Endothelial cell (in vitro differentiated cells): ENCODE measurements around the gene HAT1. TPM values are rescaled to one million over a fixed set of nuclear protein-coding genes. Genes with fewer than 3 reads are reported as not detected.
"Not testable (repeated sequence)": the region's sequence is repeated elsewhere in the genome, so short reads cannot be mapped to it uniquely, and the experiment has no call there.

Source experiments
- DNase-seq: peaks from one replicate; pipeline ENCODE4 v3.0.0; 2021; ENCODE audit warnings: low spot score
- H3K27ac Mint-ChIP-seq: one replicate; pipeline ENCODE4 v1.8.0; 2021; ENCODE audit warnings: mixed read lengths, inconsistent platforms; ENCODE audit not compliant: unreplicated experiment
- H3K27me3 Mint-ChIP-seq: one replicate; pipeline ENCODE4 v1.8.0; 2021; ENCODE audit warnings: mild to moderate bottlenecking, moderate library complexity, mixed read lengths, inconsistent platforms; ENCODE audit not compliant: unreplicated experiment
- H3K36me3 Mint-ChIP-seq: one replicate; pipeline ENCODE4 v1.8.0; 2021; ENCODE audit warnings: mild to moderate bottlenecking, low read depth, mixed read lengths, inconsistent platforms; ENCODE audit not compliant: unreplicated experiment
- H3K4me1 Mint-ChIP-seq: one replicate; pipeline ENCODE4 v1.8.0; 2021; ENCODE audit warnings: mild to moderate bottlenecking, mixed read lengths, inconsistent platforms; ENCODE audit not compliant: unreplicated experiment
- H3K4me3 Mint-ChIP-seq: one replicate; pipeline ENCODE4 v1.8.0; 2021; ENCODE audit warnings: mild to moderate bottlenecking, mixed read lengths, inconsistent platforms; ENCODE audit not compliant: unreplicated experiment
- H3K9me3 Mint-ChIP-seq: one replicate; pipeline ENCODE4 v1.8.0; 2021; ENCODE audit warnings: mixed read lengths, inconsistent platforms; ENCODE audit not compliant: unreplicated experiment
- total RNA-seq: library from RNA; stranded (reverse); fragmentation: NEBNext Ultra II Directional; extraction: Animal tissue kit (Norgen Biotek cat#: 25700); gene quantifications from one replicate; pipeline ENCODE4 v1.2.1, GENCODE V29; 2021; ENCODE audit not compliant: unreplicated experiment
- TF ChIP-seq, protein P1 (sequence below): fragments of 200-600 bp; sonication (generic); IDR thresholded peaks from one replicate; pipeline ENCODE4 v1.5.0; 2021; ENCODE audit warnings: antibody characterized with exemption; ENCODE audit not compliant: unreplicated experiment

HAT1 gene
- total RNA-seq, 1 donor from 2014 or later, result 22.8 TPM

DNA sequence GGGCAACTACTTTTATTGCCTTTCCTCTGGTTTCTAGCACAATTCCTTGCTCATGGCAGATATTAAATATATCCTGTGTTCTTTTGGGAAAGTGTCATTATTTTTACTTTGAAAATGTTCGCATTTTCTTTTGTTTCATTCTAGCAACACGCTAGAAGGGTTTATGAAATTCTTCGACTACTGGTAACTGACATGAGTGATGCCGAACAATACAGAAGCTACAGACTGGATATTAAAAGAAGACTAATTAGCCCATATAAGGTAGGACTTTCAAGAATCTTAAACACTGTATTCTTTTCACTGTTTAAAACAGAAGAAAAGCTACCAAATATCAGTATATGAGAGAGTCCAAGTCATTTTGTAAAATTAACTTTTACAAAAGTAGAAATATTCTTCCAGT, 56.8 kb downstream of the HAT1 start:
- no peaks in the 10 kb centered on the region for H3K27me3 Mint-ChIP-seq
- no peak overlapping the region for H3K27ac Mint-ChIP-seq
- H3K4me1 Mint-ChIP-seq, result peaks cover 5% of the 10 kb centered on the region
- peaks cover 4% of the 10 kb centered on the region for H3K36me3 Mint-ChIP-seq
- no peaks in the 10 kb centered on the region for H3K9me3 Mint-ChIP-seq
- TF ChIP-seq, protein P1, sequence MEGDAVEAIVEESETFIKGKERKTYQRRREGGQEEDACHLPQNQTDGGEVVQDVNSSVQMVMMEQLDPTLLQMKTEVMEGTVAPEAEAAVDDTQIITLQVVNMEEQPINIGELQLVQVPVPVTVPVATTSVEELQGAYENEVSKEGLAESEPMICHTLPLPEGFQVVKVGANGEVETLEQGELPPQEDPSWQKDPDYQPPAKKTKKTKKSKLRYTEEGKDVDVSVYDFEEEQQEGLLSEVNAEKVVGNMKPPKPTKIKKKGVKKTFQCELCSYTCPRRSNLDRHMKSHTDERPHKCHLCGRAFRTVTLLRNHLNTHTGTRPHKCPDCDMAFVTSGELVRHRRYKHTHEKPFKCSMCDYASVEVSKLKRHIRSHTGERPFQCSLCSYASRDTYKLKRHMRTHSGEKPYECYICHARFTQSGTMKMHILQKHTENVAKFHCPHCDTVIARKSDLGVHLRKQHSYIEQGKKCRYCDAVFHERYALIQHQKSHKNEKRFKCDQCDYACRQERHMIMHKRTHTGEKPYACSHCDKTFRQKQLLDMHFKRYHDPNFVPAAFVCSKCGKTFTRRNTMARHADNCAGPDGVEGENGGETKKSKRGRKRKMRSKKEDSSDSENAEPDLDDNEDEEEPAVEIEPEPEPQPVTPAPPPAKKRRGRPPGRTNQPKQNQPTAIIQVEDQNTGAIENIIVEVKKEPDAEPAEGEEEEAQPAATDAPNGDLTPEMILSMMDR, result no peak
- H3K4me3 Mint-ChIP-seq, result no peak overlapping the region
- DNase-seq, result no peak

- not testable (repeated sequence) for DNase-seq, H3K4me1 Mint-ChIP-seq, H3K27me3 Mint-ChIP-seq, H3K9me3 Mint-ChIP-seq, H3K36me3 Mint-ChIP-seq, H3K27ac Mint-ChIP-seq
- peak overlapping the region; percentile 59 for H3K4me3 Mint-ChIP-seq
Observed at GRCh38 chr2:171983924-171984323, 61.7 kb downstream of the HAT1 start.

- Mint-ChIP-seq H3K27ac (no peak overlapping the region), H3K9me3 (no peaks in the 10 kb centered on the region), H3K27me3 (no peaks in the 10 kb centered on the region), H3K4me3 (no peak overlapping the region), H3K4me1 (no peaks in the 10 kb centered on the region), H3K36me3 (no peaks in the 10 kb centered on the region)
- TF ChIP-seq, protein P1, result no peak
- DNase-seq, result no peak
Observed at GRCh38 chr2:171985076-171985475, 62.8 kb downstream of the HAT1 start.

- no peaks in the 10 kb centered on the region for H3K4me1 Mint-ChIP-seq
- no peaks in the 10 kb centered on the region for H3K27me3 Mint-ChIP-seq
- no peak for DNase-seq
- no peaks in the 10 kb centered on the region for H3K36me3 Mint-ChIP-seq
- H3K9me3 Mint-ChIP-seq, result no peaks in the 10 kb centered on the region
- TF ChIP-seq, protein P1, result no peak
- H3K27ac Mint-ChIP-seq, result no peak overlapping the region
- H3K4me3 Mint-ChIP-seq, result no peak overlapping the region
Observed at GRCh38 chr2:171986778-171987177, 64.5 kb downstream of the HAT1 start.

- TF ChIP-seq, protein P1, result no peak
- no peak for DNase-seq
- Mint-ChIP-seq H3K27ac (no peak overlapping the region), H3K4me1 (no peaks in the 10 kb centered on the region), H3K36me3 (no peaks in the 10 kb centered on the region), H3K4me3 (no peak overlapping the region), H3K27me3 (no peaks in the 10 kb centered on the region), H3K9me3 (no peaks in the 10 kb centered on the region)
Observed at GRCh38 chr2:171991027-171991426, 68.8 kb downstream of the HAT1 start.

DNA sequence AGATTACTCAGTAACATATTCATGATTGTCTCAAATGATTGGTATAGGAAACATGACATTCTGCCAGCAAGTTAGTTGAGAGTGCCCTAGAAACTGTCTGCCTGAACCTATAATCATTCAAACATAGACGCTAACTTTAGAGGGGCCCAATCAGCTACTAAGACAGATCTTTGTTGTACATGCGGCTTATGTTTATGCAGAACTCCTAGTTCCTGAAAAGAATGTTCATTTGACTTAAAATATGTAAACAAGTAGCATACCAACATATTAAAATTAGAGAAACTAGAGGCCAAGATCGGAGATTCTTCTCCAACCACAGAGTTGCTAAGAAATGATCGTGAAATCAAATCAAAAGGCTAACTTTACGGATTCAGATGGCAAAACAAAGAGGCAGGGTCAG, 73.3 kb downstream of the HAT1 start:
- H3K4me1 Mint-ChIP-seq, result peaks cover 6% of the 10 kb centered on the region
- no peaks in the 10 kb centered on the region for H3K27me3 Mint-ChIP-seq
- H3K36me3 Mint-ChIP-seq, result no peaks in the 10 kb centered on the region
- no peaks in the 10 kb centered on the region for H3K9me3 Mint-ChIP-seq
- H3K4me3 Mint-ChIP-seq, result no peak overlapping the region
- no peak overlapping the region for H3K27ac Mint-ChIP-seq
- TF ChIP-seq, protein P1, result no peak
- DNase-seq, result no peak
